Liver (tissue), 3 donors: ENCODE data around the gene SPTLC2.

Experiments used
- CTCF ChIP-seq: fragments of 150-350 bp; IDR thresholded peaks from 2 replicates; pipeline ENCODE4 v1.5.1; 2017; ENCODE audit warnings: improper control_type of control experiment, low read depth, low read length; ENCODE audit not compliant: missing input control
- FOXA1 ChIP-seq: IDR thresholded peaks from 2 replicates; pipeline ENCODE4 v1.6.1; 2016; ENCODE audit warnings: antibody characterized with exemption
- JUND ChIP-seq, 2 donors: IDR thresholded peaks; 2 replicates each; pipeline ENCODE4 v1.6.1; 2016; ENCODE audit warnings: antibody characterized with exemption in 2 of 2
- RXRA ChIP-seq, 2 donors: IDR thresholded peaks; 2 replicates each; pipeline ENCODE4 v1.6.1; 2017 to 2018; ENCODE audit warnings: antibody characterized with exemption in 2 of 2, mild to moderate bottlenecking in 1 of 2
- SP1 ChIP-seq: IDR thresholded peaks from 2 replicates; pipeline ENCODE4 v1.6.1; 2018; ENCODE audit warnings: antibody characterized with exemption, mild to moderate bottlenecking
- TF ChIP-seq, protein P1 (sequence below): IDR thresholded peaks from 2 replicates; pipeline ENCODE4 v1.6.1; 2016; ENCODE audit warnings: antibody characterized with exemption, mild to moderate bottlenecking
- donor health status: healthy.
- donor health status: healthy.

- TF ChIP-seq CTCF: no peak
- TF ChIP-seq, protein P1, sequence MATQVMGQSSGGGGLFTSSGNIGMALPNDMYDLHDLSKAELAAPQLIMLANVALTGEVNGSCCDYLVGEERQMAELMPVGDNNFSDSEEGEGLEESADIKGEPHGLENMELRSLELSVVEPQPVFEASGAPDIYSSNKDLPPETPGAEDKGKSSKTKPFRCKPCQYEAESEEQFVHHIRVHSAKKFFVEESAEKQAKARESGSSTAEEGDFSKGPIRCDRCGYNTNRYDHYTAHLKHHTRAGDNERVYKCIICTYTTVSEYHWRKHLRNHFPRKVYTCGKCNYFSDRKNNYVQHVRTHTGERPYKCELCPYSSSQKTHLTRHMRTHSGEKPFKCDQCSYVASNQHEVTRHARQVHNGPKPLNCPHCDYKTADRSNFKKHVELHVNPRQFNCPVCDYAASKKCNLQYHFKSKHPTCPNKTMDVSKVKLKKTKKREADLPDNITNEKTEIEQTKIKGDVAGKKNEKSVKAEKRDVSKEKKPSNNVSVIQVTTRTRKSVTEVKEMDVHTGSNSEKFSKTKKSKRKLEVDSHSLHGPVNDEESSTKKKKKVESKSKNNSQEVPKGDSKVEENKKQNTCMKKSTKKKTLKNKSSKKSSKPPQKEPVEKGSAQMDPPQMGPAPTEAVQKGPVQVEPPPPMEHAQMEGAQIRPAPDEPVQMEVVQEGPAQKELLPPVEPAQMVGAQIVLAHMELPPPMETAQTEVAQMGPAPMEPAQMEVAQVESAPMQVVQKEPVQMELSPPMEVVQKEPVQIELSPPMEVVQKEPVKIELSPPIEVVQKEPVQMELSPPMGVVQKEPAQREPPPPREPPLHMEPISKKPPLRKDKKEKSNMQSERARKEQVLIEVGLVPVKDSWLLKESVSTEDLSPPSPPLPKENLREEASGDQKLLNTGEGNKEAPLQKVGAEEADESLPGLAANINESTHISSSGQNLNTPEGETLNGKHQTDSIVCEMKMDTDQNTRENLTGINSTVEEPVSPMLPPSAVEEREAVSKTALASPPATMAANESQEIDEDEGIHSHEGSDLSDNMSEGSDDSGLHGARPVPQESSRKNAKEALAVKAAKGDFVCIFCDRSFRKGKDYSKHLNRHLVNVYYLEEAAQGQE: no peak
- TF ChIP-seq RXRA (IDR thresholded peaks at IDR 0.05): no peak
- no peak for TF ChIP-seq SP1
- TF ChIP-seq FOXA1: no peak
- TF ChIP-seq JUND (IDR thresholded peaks at IDR 0.05): no peak
These were observed 147.4 kb downstream of the SPTLC2 start for GRCh38 chr14:77469067-77469505.
